GM23338 (cell line): ENCODE results near the gene PTPRN2. TPM values are rescaled to one million over a fixed set of nuclear protein-coding genes. Genes with fewer than 3 reads are reported as not detected.

Experiments
- ATAC-seq: fragments of 200-7000 bp; cut with Tn5 transposase; 3 replicates; pipeline ENCODE4 v1.9.1; 2020
- DNase-seq: peaks from one replicate; pipeline ENCODE4 v3.0.0-alpha.2; 2015; ENCODE audit warnings: low spot score
- H2AFZ ChIP-seq: fragments of 200-600 bp; sonication (generic); 2 replicates; pipeline ENCODE4 v1.8.0; 2016; ENCODE audit warnings: antibody characterized with exemption, mild to moderate bottlenecking, moderate library complexity
- H3F3A ChIP-seq: fragments of 200-600 bp; sonication (generic); replicated peaks from 2 replicates; pipeline ENCODE4 v1.8.0; 2017; ENCODE audit warnings: antibody characterized with exemption, mixed run types, low read depth
- H3K27ac ChIP-seq: fragments of 200-600 bp; sonication (generic); 2 replicates; pipeline ENCODE4 v1.6.1; 2016; ENCODE audit warnings: low read depth
- H3K27me3 ChIP-seq: fragments of 200-600 bp; sonication (generic); 2 replicates; pipeline ENCODE4 v1.8.0; 2016; ENCODE audit warnings: mild to moderate bottlenecking, mixed run types, moderate library complexity; ENCODE audit not compliant: insufficient read depth
- H3K36me3 ChIP-seq: fragments of 200-600 bp; sonication (generic); 2 replicates; pipeline ENCODE4 v1.8.0; 2016; ENCODE audit warnings: mild to moderate bottlenecking; ENCODE audit not compliant: insufficient read depth
- H3K4me1 ChIP-seq: fragments of 200-600 bp; sonication (generic); 2 replicates; pipeline ENCODE4 v1.8.0; 2016; ENCODE audit warnings: mild to moderate bottlenecking, moderate library complexity; ENCODE audit not compliant: insufficient read depth
- H3K4me2 ChIP-seq: fragments of 200-600 bp; sonication (generic); 2 replicates; pipeline ENCODE4 v1.7.1; 2017; ENCODE audit warnings: mixed run types
- H3K4me3 ChIP-seq: fragments of 200-600 bp; sonication (generic); 2 replicates; pipeline ENCODE4 v1.6.1; 2016; ENCODE audit warnings: mixed run types
- H3K79me2 ChIP-seq: fragments of 200-600 bp; sonication (generic); replicated peaks from 2 replicates; pipeline ENCODE4 v1.8.0; 2017; ENCODE audit warnings: mild to moderate bottlenecking; ENCODE audit not compliant: insufficient read depth
- H3K9me2 ChIP-seq: fragments of 200-600 bp; sonication (generic); 2 replicates; pipeline ENCODE4 v1.8.0; 2017; ENCODE audit not compliant: insufficient read depth
- H4K20me1 ChIP-seq: fragments of 200-600 bp; sonication (generic); replicated peaks from 2 replicates; pipeline ENCODE4 v1.8.0; 2017; ENCODE audit warnings: mild to moderate bottlenecking; ENCODE audit not compliant: insufficient read depth
- H3K27ac Mint-ChIP-seq: 2 replicates; pipeline ENCODE4 v1.8.0; 2020; ENCODE audit warnings: inconsistent platforms, mild to moderate bottlenecking, moderate library complexity, mixed read lengths
- H3K27me3 Mint-ChIP-seq: 3 replicates; pipeline ENCODE4 v1.8.0; 2022; ENCODE audit warnings: low read depth, mild to moderate bottlenecking, moderate library complexity, mixed read lengths, inconsistent platforms; ENCODE audit not compliant: insufficient read depth, poor library complexity
- H3K36me3 Mint-ChIP-seq: 3 replicates; pipeline ENCODE4 v1.8.0; 2021; ENCODE audit warnings: low read depth, mild to moderate bottlenecking, inconsistent platforms, moderate library complexity, mixed read lengths
- H3K4me1 Mint-ChIP-seq: 3 replicates; pipeline ENCODE4 v1.8.0; 2020; ENCODE audit warnings: mild to moderate bottlenecking, inconsistent platforms, mixed read lengths
- H3K4me3 Mint-ChIP-seq: 3 replicates; pipeline ENCODE4 v1.8.0; 2021; ENCODE audit warnings: moderate library complexity, mild to moderate bottlenecking, inconsistent platforms, mixed read lengths
- H3K9me3 Mint-ChIP-seq: 3 replicates; pipeline ENCODE4 v1.8.0; 2020; ENCODE audit warnings: moderate library complexity, mild to moderate bottlenecking, inconsistent platforms, mixed read lengths
- CREB1 ChIP-seq: fragments of 250-450 bp; sonication (Bioruptor Pico); IDR thresholded peaks from 2 replicates; pipeline ENCODE4 v1.5.0; 2020; ENCODE audit warnings: low read depth, mild to moderate bottlenecking, moderate library complexity
- EZH2 ChIP-seq: fragments of 200-600 bp; sonication (generic); IDR thresholded peaks from one replicate; pipeline ENCODE4 v1.8.0; 2017; ENCODE audit warnings: antibody characterized with exemption, mild to moderate bottlenecking, low read depth; ENCODE audit not compliant: unreplicated experiment
- JUNB ChIP-seq: IDR thresholded peaks from one replicate; pipeline ENCODE4 v1.6.1; 2016; ENCODE audit warnings: antibody characterized with exemption; ENCODE audit not compliant: unreplicated experiment
- NANOG ChIP-seq: IDR thresholded peaks from 2 replicates; pipeline ENCODE4 v1.6.1; 2016; ENCODE audit warnings: antibody characterized with exemption, borderline replicate concordance
- STAT1 ChIP-seq: IDR thresholded peaks from one replicate; pipeline ENCODE4 v1.6.1; 2016; ENCODE audit warnings: antibody characterized with exemption; ENCODE audit not compliant: unreplicated experiment
- ZNF114 ChIP-seq: fragments of 250-450 bp; sonication (Bioruptor Pico); IDR thresholded peaks from 2 replicates; pipeline ENCODE4 v1.5.0; 2020; ENCODE audit warnings: mild to moderate bottlenecking, moderate library complexity
- polyA plus RNA-seq: library from polyadenylated mRNA; unstranded; fragments of >200 nt; fragmentation: Nextera tagmentation; extraction: Ambion mirVana; gene quantifications from 2 replicates; pipeline ENCODE4 v1.2.1, GENCODE V29; 2016
- total RNA-seq: library from RNA; depleted of rRNA; stranded (reverse); fragments of >200 nt; shearing (Covaris generic); gene quantifications from 2 replicates; pipeline ENCODE4 v1.2.3, GENCODE V29; 2014
- TF ChIP-seq, protein P1 (sequence below): fragments of 250-450 bp; sonication (Bioruptor Pico); IDR thresholded peaks from 2 replicates; pipeline ENCODE4 v1.5.0; 2020; ENCODE audit warnings: mild to moderate bottlenecking, moderate library complexity
- TF ChIP-seq, protein P2 (sequence below), 2 experiments: fragments of 200-600 bp in 1 of 2; sonication (generic) in 1 of 2; conservative IDR thresholded peaks; 2 replicates each; pipeline versions ENCODE4 v1.5.1 to v1.6.1; 2016 to 2017; ENCODE audit warnings: antibody characterized with exemption in 2 of 2, low read depth in 2 of 2, mild to moderate bottlenecking in 2 of 2, moderate library complexity in 1 of 2
- TF ChIP-seq, protein P3 (sequence below): IDR thresholded peaks from 2 replicates; pipeline ENCODE4 v1.6.1; 2016; ENCODE audit warnings: antibody characterized with exemption
- TF ChIP-seq, protein P4 (sequence below): IDR thresholded peaks from one replicate; pipeline ENCODE4 v1.6.1; 2018; ENCODE audit warnings: antibody characterized with exemption; ENCODE audit not compliant: unreplicated experiment

PTPRN2 gene
- total and polyA plus RNA-seq, 2 experiments from 2014 or later = 0.87 to 4.0 TPM

DNA sequence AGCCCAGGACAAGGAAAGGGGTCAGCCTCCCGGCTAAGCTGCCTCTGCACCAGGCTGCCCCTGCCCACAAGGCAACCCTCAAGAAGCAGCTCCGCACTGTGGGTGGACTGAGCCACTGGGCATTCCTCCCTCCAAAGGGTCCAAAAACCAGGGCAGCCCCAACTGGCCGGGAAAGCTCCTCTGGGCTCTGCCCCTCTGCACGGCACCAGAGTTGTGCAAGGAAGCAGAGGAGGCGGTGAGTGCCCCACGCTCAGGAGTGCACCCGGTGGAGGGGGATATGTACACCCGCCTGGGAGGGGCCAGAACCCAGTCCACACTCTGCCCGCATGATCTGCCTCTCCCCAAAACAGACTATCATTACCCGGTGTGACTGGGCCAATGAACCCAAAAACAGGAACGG lies 43.8 kb downstream of the PTPRN2 start (continued):
- TF ChIP-seq, protein P1, sequence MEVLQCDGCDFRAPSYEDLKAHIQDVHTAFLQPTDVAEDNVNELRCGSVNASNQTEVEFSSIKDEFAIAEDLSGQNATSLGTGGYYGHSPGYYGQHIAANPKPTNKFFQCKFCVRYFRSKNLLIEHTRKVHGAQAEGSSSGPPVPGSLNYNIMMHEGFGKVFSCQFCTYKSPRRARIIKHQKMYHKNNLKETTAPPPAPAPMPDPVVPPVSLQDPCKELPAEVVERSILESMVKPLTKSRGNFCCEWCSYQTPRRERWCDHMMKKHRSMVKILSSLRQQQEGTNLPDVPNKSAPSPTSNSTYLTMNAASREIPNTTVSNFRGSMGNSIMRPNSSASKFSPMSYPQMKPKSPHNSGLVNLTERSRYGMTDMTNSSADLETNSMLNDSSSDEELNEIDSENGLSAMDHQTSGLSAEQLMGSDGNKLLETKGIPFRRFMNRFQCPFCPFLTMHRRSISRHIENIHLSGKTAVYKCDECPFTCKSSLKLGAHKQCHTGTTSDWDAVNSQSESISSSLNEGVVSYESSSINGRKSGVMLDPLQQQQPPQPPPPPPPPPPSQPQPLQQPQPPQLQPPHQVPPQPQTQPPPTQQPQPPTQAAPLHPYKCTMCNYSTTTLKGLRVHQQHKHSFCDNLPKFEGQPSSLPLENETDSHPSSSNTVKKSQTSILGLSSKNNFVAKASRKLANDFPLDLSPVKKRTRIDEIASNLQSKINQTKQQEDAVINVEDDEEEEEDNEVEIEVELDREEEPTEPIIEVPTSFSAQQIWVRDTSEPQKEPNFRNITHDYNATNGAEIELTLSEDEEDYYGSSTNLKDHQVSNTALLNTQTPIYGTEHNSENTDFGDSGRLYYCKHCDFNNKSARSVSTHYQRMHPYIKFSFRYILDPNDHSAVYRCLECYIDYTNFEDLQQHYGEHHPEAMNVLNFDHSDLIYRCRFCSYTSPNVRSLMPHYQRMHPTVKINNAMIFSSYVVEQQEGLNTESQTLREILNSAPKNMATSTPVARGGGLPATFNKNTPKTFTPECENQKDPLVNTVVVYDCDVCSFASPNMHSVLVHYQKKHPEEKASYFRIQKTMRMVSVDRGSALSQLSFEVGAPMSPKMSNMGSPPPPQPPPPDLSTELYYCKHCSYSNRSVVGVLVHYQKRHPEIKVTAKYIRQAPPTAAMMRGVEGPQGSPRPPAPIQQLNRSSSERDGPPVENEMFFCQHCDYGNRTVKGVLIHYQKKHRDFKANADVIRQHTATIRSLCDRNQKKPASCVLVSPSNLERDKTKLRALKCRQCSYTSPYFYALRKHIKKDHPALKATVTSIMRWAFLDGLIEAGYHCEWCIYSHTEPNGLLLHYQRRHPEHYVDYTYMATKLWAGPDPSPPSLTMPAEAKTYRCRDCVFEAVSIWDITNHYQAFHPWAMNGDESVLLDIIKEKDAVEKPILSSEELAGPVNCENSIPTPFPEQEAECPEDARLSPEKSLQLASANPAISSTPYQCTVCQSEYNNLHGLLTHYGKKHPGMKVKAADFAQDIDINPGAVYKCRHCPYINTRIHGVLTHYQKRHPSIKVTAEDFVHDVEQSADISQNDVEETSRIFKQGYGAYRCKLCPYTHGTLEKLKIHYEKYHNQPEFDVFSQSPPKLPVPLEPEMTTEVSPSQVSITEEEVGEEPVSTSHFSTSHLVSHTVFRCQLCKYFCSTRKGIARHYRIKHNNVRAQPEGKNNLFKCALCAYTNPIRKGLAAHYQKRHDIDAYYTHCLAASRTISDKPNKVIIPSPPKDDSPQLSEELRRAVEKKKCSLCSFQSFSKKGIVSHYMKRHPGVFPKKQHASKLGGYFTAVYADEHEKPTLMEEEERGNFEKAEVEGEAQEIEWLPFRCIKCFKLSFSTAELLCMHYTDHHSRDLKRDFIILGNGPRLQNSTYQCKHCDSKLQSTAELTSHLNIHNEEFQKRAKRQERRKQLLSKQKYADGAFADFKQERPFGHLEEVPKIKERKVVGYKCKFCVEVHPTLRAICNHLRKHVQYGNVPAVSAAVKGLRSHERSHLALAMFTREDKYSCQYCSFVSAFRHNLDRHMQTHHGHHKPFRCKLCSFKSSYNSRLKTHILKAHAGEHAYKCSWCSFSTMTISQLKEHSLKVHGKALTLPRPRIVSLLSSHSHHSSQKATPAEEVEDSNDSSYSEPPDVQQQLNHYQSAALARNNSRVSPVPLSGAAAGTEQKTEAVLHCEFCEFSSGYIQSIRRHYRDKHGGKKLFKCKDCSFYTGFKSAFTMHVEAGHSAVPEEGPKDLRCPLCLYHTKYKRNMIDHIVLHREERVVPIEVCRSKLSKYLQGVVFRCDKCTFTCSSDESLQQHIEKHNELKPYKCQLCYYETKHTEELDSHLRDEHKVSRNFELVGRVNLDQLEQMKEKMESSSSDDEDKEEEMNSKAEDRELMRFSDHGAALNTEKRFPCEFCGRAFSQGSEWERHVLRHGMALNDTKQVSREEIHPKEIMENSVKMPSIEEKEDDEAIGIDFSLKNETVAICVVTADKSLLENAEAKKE (CRISPR knock-in tag) = no peak
- no peak for TF ChIP-seq CREB1 (CRISPR knock-in tag)
- TF ChIP-seq EZH2 = no peak
- TF ChIP-seq JUNB = no peak
- TF ChIP-seq, protein P2, sequence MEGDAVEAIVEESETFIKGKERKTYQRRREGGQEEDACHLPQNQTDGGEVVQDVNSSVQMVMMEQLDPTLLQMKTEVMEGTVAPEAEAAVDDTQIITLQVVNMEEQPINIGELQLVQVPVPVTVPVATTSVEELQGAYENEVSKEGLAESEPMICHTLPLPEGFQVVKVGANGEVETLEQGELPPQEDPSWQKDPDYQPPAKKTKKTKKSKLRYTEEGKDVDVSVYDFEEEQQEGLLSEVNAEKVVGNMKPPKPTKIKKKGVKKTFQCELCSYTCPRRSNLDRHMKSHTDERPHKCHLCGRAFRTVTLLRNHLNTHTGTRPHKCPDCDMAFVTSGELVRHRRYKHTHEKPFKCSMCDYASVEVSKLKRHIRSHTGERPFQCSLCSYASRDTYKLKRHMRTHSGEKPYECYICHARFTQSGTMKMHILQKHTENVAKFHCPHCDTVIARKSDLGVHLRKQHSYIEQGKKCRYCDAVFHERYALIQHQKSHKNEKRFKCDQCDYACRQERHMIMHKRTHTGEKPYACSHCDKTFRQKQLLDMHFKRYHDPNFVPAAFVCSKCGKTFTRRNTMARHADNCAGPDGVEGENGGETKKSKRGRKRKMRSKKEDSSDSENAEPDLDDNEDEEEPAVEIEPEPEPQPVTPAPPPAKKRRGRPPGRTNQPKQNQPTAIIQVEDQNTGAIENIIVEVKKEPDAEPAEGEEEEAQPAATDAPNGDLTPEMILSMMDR (conservative IDR thresholded peaks at IDR 0.05; ENCODE audit: low read depth in 2 of 2) = no peak

DNA sequence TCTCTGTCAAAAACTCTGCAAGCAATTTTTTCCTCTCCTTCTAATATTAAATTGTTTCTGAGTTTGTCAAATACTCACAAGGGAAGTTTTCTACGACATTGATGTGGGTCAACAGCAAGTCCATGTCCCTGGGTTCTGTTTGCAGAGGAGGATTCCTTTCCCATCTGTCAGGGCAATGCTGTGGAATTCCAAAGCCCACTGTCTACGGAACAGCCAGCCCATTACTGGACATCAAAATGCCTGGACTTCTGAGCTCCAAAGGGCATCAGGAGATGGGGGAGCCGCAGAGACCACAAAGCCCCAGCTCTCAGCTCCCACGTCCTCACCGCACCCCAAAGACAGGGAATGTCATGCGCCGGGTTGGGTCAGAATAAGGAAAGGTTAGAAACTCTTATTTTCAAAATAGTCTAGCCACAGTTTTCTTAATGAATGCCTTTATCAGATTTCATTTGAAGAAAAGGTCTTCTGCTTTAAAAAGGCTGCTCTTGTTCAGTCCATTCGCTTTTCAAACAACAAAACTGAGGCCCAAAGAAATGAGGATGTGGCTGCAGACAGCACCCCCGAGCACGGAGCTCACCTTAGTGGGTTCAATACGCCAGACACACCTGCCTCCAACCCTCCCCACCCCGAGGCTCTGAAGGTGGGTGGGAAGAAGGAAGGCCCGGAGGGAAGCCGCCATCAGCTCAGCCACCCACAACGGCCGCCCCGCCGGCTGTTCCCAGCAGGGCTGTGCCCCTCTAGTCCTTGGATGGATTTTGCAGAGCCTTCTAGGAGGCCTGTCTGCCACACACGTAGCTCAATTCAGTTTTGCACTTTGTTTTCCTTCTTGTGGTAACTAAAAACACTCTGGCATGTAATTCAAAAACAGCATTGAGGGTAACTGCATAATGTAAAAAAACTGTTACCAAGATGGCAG lies 44.7 kb downstream of the PTPRN2 start:
- no peak overlapping the region for H3K4me2 ChIP-seq
- H4K20me1 ChIP-seq = no peaks in the 10 kb centered on the region
- no peaks in the 10 kb centered on the region for H3K27me3 ChIP-seq
- no peak for ATAC-seq
- no peaks in the 10 kb centered on the region for H3F3A ChIP-seq
- Mint-ChIP-seq H3K27ac (no peak overlapping the region), H3K4me1 (peaks cover 4% of the 10 kb centered on the region), H3K4me3 (no peak overlapping the region), H3K36me3 (peaks cover 5% of the 10 kb centered on the region; the same call in 2 of the 3 replicates), H3K9me3 (peaks cover 87% of the 10 kb centered on the region), H3K27me3 (peaks cover 4% of the 10 kb centered on the region)
- no peak overlapping the region for H3K27ac ChIP-seq
- no peaks in the 10 kb centered on the region for H3K79me2 ChIP-seq
- peaks cover 4% of the 10 kb centered on the region; the same call in 1 of the 2 replicates for H3K4me1 ChIP-seq
- no peak overlapping the region for H3K4me3 ChIP-seq
- H3K36me3 ChIP-seq = no peaks in the 10 kb centered on the region
- no peak for DNase-seq
- peaks cover 5% of the 10 kb centered on the region; the same call in 1 of the 2 replicates for H3K9me2 ChIP-seq
- no peak overlapping the region for H2AFZ ChIP-seq
- no peak for TF ChIP-seq ZNF114 (CRISPR knock-in tag)
- no peak for TF ChIP-seq NANOG
- TF ChIP-seq, protein P3, sequence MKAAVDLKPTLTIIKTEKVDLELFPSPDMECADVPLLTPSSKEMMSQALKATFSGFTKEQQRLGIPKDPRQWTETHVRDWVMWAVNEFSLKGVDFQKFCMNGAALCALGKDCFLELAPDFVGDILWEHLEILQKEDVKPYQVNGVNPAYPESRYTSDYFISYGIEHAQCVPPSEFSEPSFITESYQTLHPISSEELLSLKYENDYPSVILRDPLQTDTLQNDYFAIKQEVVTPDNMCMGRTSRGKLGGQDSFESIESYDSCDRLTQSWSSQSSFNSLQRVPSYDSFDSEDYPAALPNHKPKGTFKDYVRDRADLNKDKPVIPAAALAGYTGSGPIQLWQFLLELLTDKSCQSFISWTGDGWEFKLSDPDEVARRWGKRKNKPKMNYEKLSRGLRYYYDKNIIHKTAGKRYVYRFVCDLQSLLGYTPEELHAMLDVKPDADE = no peak
- TF ChIP-seq, protein P4, sequence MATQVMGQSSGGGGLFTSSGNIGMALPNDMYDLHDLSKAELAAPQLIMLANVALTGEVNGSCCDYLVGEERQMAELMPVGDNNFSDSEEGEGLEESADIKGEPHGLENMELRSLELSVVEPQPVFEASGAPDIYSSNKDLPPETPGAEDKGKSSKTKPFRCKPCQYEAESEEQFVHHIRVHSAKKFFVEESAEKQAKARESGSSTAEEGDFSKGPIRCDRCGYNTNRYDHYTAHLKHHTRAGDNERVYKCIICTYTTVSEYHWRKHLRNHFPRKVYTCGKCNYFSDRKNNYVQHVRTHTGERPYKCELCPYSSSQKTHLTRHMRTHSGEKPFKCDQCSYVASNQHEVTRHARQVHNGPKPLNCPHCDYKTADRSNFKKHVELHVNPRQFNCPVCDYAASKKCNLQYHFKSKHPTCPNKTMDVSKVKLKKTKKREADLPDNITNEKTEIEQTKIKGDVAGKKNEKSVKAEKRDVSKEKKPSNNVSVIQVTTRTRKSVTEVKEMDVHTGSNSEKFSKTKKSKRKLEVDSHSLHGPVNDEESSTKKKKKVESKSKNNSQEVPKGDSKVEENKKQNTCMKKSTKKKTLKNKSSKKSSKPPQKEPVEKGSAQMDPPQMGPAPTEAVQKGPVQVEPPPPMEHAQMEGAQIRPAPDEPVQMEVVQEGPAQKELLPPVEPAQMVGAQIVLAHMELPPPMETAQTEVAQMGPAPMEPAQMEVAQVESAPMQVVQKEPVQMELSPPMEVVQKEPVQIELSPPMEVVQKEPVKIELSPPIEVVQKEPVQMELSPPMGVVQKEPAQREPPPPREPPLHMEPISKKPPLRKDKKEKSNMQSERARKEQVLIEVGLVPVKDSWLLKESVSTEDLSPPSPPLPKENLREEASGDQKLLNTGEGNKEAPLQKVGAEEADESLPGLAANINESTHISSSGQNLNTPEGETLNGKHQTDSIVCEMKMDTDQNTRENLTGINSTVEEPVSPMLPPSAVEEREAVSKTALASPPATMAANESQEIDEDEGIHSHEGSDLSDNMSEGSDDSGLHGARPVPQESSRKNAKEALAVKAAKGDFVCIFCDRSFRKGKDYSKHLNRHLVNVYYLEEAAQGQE = no peak
- TF ChIP-seq STAT1 = no peak
- TF ChIP-seq JUNB = no peak
